GM23248 (cell line): Measurements from ENCODE around the gene TRPC4AP.

Experiments used
- EZH2 ChIP-seq: fragments of 200-600 bp; sonication (generic); IDR thresholded peaks from 2 replicates; pipeline ENCODE4 v1.6.1; 2018; ENCODE audit warnings: antibody characterized with exemption, mild to moderate bottlenecking; ENCODE audit not compliant: insufficient read depth, poor library complexity, severe bottlenecking
- EZH2phosphoT487 ChIP-seq: fragments of 200-600 bp; sonication (generic); IDR thresholded peaks from 2 replicates; pipeline ENCODE4 v1.6.1; 2018; ENCODE audit warnings: antibody characterized with exemption, moderate library complexity, mild to moderate bottlenecking, low read depth; ENCODE audit not compliant: insufficient read depth

DNA sequence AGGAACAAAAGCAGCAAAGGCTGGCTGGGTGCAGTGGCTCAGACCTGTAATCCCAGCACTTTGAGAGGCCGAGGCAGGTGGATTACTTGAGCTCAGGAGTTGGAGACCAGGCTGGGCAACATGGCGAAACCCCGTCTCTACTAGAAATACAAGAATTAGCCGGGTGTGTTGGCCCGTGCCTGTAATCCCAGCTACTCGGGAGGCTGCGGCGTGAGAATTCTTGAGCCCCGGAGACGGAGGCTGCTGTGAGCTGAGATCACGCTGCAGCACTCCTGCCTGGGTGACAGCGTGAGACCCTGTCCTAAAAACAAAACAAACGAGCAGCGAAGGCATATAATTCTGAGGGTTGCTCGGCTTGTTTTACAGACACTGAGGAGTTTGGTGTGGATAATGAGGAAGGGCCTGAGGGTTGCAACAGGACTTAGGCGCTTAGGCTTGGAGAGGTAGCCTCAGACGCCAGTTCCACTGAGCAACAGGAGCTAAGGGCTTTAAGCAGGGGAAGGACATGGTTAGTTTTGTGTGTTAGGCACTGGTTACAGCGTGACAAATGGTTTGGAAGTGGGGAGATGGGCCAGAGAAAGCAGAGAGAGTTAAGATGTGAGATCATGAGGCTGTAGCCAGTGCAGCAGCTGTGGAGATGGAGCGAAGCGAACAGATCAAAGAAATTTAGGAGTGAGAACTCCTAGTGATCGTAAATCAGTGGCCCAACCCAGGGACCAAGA is 135.7 kb downstream of the TRPC4AP start:
- TF ChIP-seq EZH2 (no peak), EZH2phosphoT487 (no peak)
